SHP77 treated with DMSO at 0.1 percent for 48 hours (cell line): Measurements from ENCODE around the gene DOK1.
"Not testable (repeated sequence)": the region's sequence is repeated elsewhere in the genome, so short reads cannot be mapped to it uniquely, and the experiment has no call there.

Experiments
- DNase-seq: peaks from one replicate; lab custom pipeline; 2025; lab: John Stamatoyannopoulos, UW

DOK1 gene

GRCh38 chr2:74548900-74549826 lies 5.4 kb upstream of the DOK1 start:
- DNase-seq: no peak

GRCh38 chr2:74550231-74550630 lies 4.3 kb upstream of the DOK1 start:
- DNase-seq: no peak

GRCh38 chr2:74551530-74551929 lies 3.0 kb upstream of the DOK1 start:
- DNase-seq: no peak

- no peak for DNase-seq
Observed at GRCh38 chr2:74551942-74552913, 2.3 kb upstream of the DOK1 start.

GRCh38 chr2:74552914-74553811 lies 1.4 kb upstream of the DOK1 start:
- DNase-seq: no peak

GRCh38 chr2:74554820-74555531 lies 456 bp downstream of the DOK1 start:
- no peak for DNase-seq

- DNase-seq: no peak
Observed at GRCh38 chr2:74555610-74556103, 1.1 kb downstream of the DOK1 start.

- no peak for DNase-seq
Observed at GRCh38 chr2:74556159-74556558, 1.6 kb downstream of the DOK1 start.

GRCh38 chr2:74556831-74557370 lies 2.4 kb downstream of the DOK1 start:
- no peak for DNase-seq

- no peak for DNase-seq
Observed at GRCh38 chr2:74558284-74559230, 4.0 kb downstream of the DOK1 start.

- DNase-seq: no peak
Observed at GRCh38 chr2:74559912-74560311, 5.4 kb downstream of the DOK1 start.

GRCh38 chr2:74560591-74560990 lies 6.1 kb downstream of the DOK1 start:
- no peak for DNase-seq

GRCh38 chr2:74561022-74561421 lies 6.5 kb downstream of the DOK1 start:
- DNase-seq: not testable (repeated sequence)

GRCh38 chr2:74562126-74562775 lies 7.7 kb downstream of the DOK1 start:
- no peak for DNase-seq

- no peak for DNase-seq
Observed at GRCh38 chr2:74564222-74564621, 9.7 kb downstream of the DOK1 start.

- no peak for DNase-seq
Observed at GRCh38 chr2:74566076-74566753, 11.7 kb downstream of the DOK1 start.

GRCh38 chr2:74566754-74567085 lies 12.2 kb downstream of the DOK1 start:
- no peak for DNase-seq

GRCh38 chr2:74567881-74568280 lies 13.4 kb downstream of the DOK1 start:
- no peak for DNase-seq
